Renal pelvis (tissue), 12 donors: Measurements from ENCODE around the gene CITED2. TPM values are rescaled to one million over a fixed set of nuclear protein-coding genes. Genes with fewer than 3 reads are reported as not detected.
"Not testable (repeated sequence)": the region's sequence is repeated elsewhere in the genome, so short reads cannot be mapped to it uniquely, and the experiment has no call there.

Experiments used
- DNase-seq: peaks from one replicate; pipeline ENCODE4 v3.0.0-alpha.2; 2013
- long read RNA-seq, 16 experiments: transcript quantifications; one replicate each; lab custom pipeline, GENCODE V29; 2026
- polyA plus RNA-seq, 3 donors: library from polyadenylated mRNA; unstranded; fragments of 120-200 nt; gene quantifications; one replicate each; pipeline ENCODE4 v1.2.1, GENCODE V29; 2013; ENCODE audit not compliant: insufficient read length in 3 of 3

CITED2 gene
- polyA plus RNA-seq = 100 to 1,000 TPM; 184 to 198 (median 191) TPM
- long read RNA-seq, donor 1, transcript CITED2-201 (2 exons, 2,354 nt) = major isoform, 78 of 78 reads
- long read RNA-seq, donor 1, partial matches to known transcripts = 0 of 78 reads
- long read RNA-seq, donor 1, other reads (novel, unspliced or antisense) = 0 of 78 reads
- long read RNA-seq, donor 2, transcript CITED2-201 (2 exons, 2,354 nt) = major isoform, 71 of 71 reads
- long read RNA-seq, donor 2, partial matches to known transcripts = 0 of 71 reads
- long read RNA-seq, donor 2, other reads (novel, unspliced or antisense) = 0 of 71 reads
- long read RNA-seq, donor 3, transcript CITED2-201 (2 exons, 2,354 nt) = major isoform, 121 of 121 reads
- long read RNA-seq, donor 3, partial matches to known transcripts = 0 of 121 reads
- long read RNA-seq, donor 3, other reads (novel, unspliced or antisense) = 0 of 121 reads
- long read RNA-seq, donor 4, transcript CITED2-201 (2 exons, 2,354 nt) = major isoform, 98 of 98 reads
- long read RNA-seq, donor 4, partial matches to known transcripts = 0 of 98 reads
- long read RNA-seq, donor 4, other reads (novel, unspliced or antisense) = 0 of 98 reads
- long read RNA-seq, donor 5, transcript CITED2-201 (2 exons, 2,354 nt) = major isoform, 74 of 74 reads
- long read RNA-seq, donor 5, partial matches to known transcripts = 0 of 74 reads
- long read RNA-seq, donor 5, other reads (novel, unspliced or antisense) = 0 of 74 reads
- long read RNA-seq, donor 6, transcript CITED2-201 (2 exons, 2,354 nt) = major isoform, 56 of 57 reads
- long read RNA-seq, donor 6, partial matches to known transcripts = 0 of 57 reads
- long read RNA-seq, donor 6, other reads (novel, unspliced or antisense) = 0 of 57 reads
- long read RNA-seq, donor 7, transcript CITED2-201 (2 exons, 2,354 nt) = major isoform, 165 of 165 reads
- long read RNA-seq, donor 7, partial matches to known transcripts = 0 of 165 reads
- long read RNA-seq, donor 7, other reads (novel, unspliced or antisense) = 0 of 165 reads
- long read RNA-seq, donor 8, transcript CITED2-201 (2 exons, 2,354 nt) = major isoform, 38 of 38 reads
- long read RNA-seq, donor 8, partial matches to known transcripts = 0 of 38 reads
- long read RNA-seq, donor 8, other reads (novel, unspliced or antisense) = 0 of 38 reads
- long read RNA-seq, donor 9, transcript CITED2-201 (2 exons, 2,354 nt) = major isoform, 110 of 110 reads
- long read RNA-seq, donor 9, partial matches to known transcripts = 0 of 110 reads
- long read RNA-seq, donor 9, other reads (novel, unspliced or antisense) = 0 of 110 reads
- long read RNA-seq, donor 10, transcript CITED2-201 (2 exons, 2,354 nt) = major isoform, 106 of 106 reads
- long read RNA-seq, donor 10, partial matches to known transcripts = 0 of 106 reads
- long read RNA-seq, donor 10, other reads (novel, unspliced or antisense) = 0 of 106 reads
- long read RNA-seq, donor 11, transcript CITED2-201 (2 exons, 2,354 nt) = major isoform, 115 of 115 reads
- long read RNA-seq, donor 11, partial matches to known transcripts = 0 of 115 reads
- long read RNA-seq, donor 11, other reads (novel, unspliced or antisense) = 0 of 115 reads
- long read RNA-seq, donor 12, transcript CITED2-201 (2 exons, 2,354 nt) = major isoform, 103 of 190 reads
- long read RNA-seq, donor 12, partial matches to known transcripts = 87 of 190 reads
- long read RNA-seq, donor 12, other reads (novel, unspliced or antisense) = 0 of 190 reads
- long read RNA-seq, donor 13, transcript CITED2-201 (2 exons, 2,354 nt) = major isoform, 54 of 54 reads
- long read RNA-seq, donor 13, partial matches to known transcripts = 0 of 54 reads
- long read RNA-seq, donor 13, other reads (novel, unspliced or antisense) = 0 of 54 reads
- long read RNA-seq, donor 14, transcript CITED2-201 (2 exons, 2,354 nt) = major isoform, 220 of 221 reads
- long read RNA-seq, donor 14, partial matches to known transcripts = 0 of 221 reads
- long read RNA-seq, donor 14, other reads (novel, unspliced or antisense) = 0 of 221 reads
- long read RNA-seq, donor 15, transcript CITED2-201 (2 exons, 2,354 nt) = major isoform, 90 of 90 reads
- long read RNA-seq, donor 15, partial matches to known transcripts = 0 of 90 reads
- long read RNA-seq, donor 15, other reads (novel, unspliced or antisense) = 0 of 90 reads
- long read RNA-seq, donor 16, transcript CITED2-201 (2 exons, 2,354 nt) = major isoform, 115 of 115 reads
- long read RNA-seq, donor 16, partial matches to known transcripts = 0 of 115 reads
- long read RNA-seq, donor 16, other reads (novel, unspliced or antisense) = 0 of 115 reads

- peak; percentile 95 for DNase-seq
Observed at GRCh38 chr6:139374357-139375225, at the start of gene CITED2. Gene CITED2, minus strand, starts transcription at chr6:139374648. Its CDS starts 704 bp downstream, at chr6:139373944.

- no peak for DNase-seq
Observed at GRCh38 chr6:139423037-139423703, 48.7 kb upstream of the CITED2 start.

GRCh38 chr6:139422105-139423036 lies 47.9 kb upstream of the CITED2 start:
- no peak for DNase-seq

- no peak for DNase-seq
Observed at GRCh38 chr6:139418481-139419132, 44.2 kb upstream of the CITED2 start.

- DNase-seq = no peak
Observed at GRCh38 chr6:139416146-139416545, 41.7 kb upstream of the CITED2 start.

GRCh38 chr6:139415365-139415764 lies 40.9 kb upstream of the CITED2 start:
- DNase-seq = no peak

GRCh38 chr6:139412103-139412502 lies 37.7 kb upstream of the CITED2 start:
- not testable (repeated sequence) for DNase-seq

- no peak for DNase-seq
Observed at GRCh38 chr6:139409026-139409425, 34.6 kb upstream of the CITED2 start.

GRCh38 chr6:139407718-139408222 lies 33.3 kb upstream of the CITED2 start:
- no peak for DNase-seq

- no peak for DNase-seq
Observed at GRCh38 chr6:139406577-139407343, 32.3 kb upstream of the CITED2 start.

GRCh38 chr6:139402876-139403386 lies 28.5 kb upstream of the CITED2 start:
- no peak for DNase-seq

- DNase-seq = no peak
Observed at GRCh38 chr6:139398658-139399057, 24.2 kb upstream of the CITED2 start.

GRCh38 chr6:139395891-139396301 lies 21.4 kb upstream of the CITED2 start:
- no peak for DNase-seq

- DNase-seq = no peak
Observed at GRCh38 chr6:139395371-139395770, 20.9 kb upstream of the CITED2 start.
